ENCODE data around the gene ANKRD49.

The ANKRD49 gene

DNA sequence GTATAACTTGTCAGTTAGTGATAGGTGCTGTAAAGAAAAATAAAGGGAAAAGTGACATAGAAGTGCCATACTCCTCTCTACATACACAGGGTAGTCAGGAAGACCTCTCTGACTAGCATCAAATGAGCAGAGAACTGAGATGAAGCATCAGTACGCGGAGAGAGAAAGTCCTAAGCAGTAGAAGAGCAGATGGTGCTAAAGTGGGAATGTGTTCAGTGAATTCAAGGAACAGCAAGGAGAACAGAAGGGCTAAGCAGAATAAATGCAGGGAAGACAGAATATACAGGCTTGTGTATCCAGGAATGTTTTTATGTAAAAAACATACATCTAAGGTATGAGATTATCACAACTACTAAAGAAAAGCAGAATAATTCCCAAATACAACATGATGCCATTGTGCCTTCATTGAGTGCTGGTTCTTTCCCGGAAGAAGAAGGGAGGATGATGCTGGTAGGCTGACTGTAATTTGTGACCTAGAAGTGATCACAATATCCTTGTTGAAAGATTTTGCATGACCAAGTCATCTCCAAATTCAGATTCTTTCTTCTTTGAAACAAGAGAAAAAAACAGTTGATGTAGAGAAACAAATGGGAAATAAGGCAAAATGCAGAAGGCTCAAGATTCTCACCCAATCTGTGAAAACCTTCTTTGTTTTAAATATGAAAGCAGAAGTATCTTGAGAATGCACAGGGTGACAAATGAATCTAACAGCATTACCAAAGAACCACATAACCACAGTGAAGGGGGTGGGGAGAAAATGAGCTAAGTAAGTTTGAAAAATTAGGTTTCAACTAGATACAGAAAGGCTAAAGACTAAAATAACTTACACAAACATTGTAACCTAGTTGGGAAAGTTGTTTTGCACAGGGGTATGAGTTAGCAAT is 20.6 kb upstream of the ANKRD49 start:
- Histone ChIP-seq H3K18ac (ENCODE audit: low read length) (no peak overlapping the region), H3K14ac (ENCODE audit: low read length) (no peak overlapping the region), H3K4ac (ENCODE audit: low read depth, low read length) (no peak overlapping the region), H2BK12ac (ENCODE audit: low read length) (no peak overlapping the region), H4K12ac (ENCODE audit: low read depth, low read length) (no peak overlapping the region), H3K4me2 (ENCODE audit: low read length) (no peak overlapping the region), H4K91ac (ENCODE audit: low read depth, low read length) (no peak overlapping the region), H3K79me2 (ENCODE audit: control insufficient read depth, insufficient read depth, low read length, poor library complexity) (no peaks in the 10 kb centered on the region), H3K9ac (ENCODE audit: low read length) (no peak overlapping the region), H3K36me3 (ENCODE audit: control insufficient read depth in 1 of 2, insufficient read depth in 2 of 2, low read length in 2 of 2) (peaks cover 3% of the 10 kb centered on the region in 2 experiments), H2BK5ac (ENCODE audit: low read depth, low read length, poor library complexity) (no peak overlapping the region), H3K27me3 (ENCODE audit: insufficient read depth, low read length) (no peaks in the 10 kb centered on the region), H4K8ac (ENCODE audit: low read depth, low read length) (no peak overlapping the region), H2AFZ (ENCODE audit: insufficient read depth, low read length, poor library complexity) (no peak overlapping the region), H3K4me3 (ENCODE audit: low read depth, low read length) (no peak overlapping the region), H3K9me3 (ENCODE audit: insufficient read depth, low read depth, low read length) (no peaks in the 10 kb centered on the region), H3K4me1 (ENCODE audit: control insufficient read depth in 1 of 2, insufficient read depth in 2 of 2, low read length in 2 of 2) (peaks cover 0 to 2% of the 10 kb centered on the region in 2 experiments), H2AK5ac (ENCODE audit: low read length) (no peak overlapping the region), H2BK120ac (ENCODE audit: insufficient read depth, low read length, poor library complexity) (no peak overlapping the region), H3K79me1 (ENCODE audit: low read length) (no peaks in the 10 kb centered on the region), H3K27ac (ENCODE audit: low read depth, low read length) (no peak overlapping the region), H3K23ac (ENCODE audit: low read length) (no peak overlapping the region)
- WGBS (ENCODE audit: extremely low coverage, insufficient coverage, insufficient read length) = no CpG with 5 or more reads among the region's 3 CpGs
- no peak for DNase-seq

DNA sequence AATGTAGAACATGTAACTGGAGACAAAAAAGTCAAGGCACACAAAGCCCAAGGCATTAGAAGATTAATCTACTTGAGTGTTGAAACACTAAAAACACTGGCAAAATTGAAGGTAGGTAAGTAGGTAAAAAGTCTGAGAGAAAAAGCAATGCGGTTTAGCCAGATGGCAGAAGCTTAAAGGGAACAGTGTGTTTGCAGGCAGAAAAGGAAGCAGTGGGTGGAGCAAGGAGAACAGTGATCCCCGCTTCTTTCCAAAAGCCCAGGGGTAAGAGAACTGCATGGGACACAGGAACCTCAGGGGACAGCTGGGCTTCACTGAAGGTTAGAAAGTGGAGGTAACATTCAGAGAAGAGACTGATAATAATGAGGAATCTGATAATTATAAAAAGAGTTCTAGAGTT is 16.2 kb upstream of the ANKRD49 start:
- H3K14ac ChIP-seq (ENCODE audit: low read length) = no peak overlapping the region
- peaks cover 0 to 2% of the 10 kb centered on the region in 2 experiments for H3K4me1 ChIP-seq (ENCODE audit: control insufficient read depth in 1 of 2, insufficient read depth in 2 of 2, low read length in 2 of 2)
- no peak overlapping the region for H2BK12ac ChIP-seq (ENCODE audit: low read length)
- no peak overlapping the region for H4K12ac ChIP-seq (ENCODE audit: low read depth, low read length)
- H3K23ac ChIP-seq (ENCODE audit: low read length) = no peak overlapping the region
- no peak overlapping the region for H3K4me2 ChIP-seq (ENCODE audit: low read length)
- H2AFZ ChIP-seq (ENCODE audit: insufficient read depth, low read length, poor library complexity) = no peak overlapping the region
- no peak overlapping the region for H3K9ac ChIP-seq (ENCODE audit: low read length)
- no peak overlapping the region for H3K4me3 ChIP-seq (ENCODE audit: low read depth, low read length)
- no peak overlapping the region for H3K4ac ChIP-seq (ENCODE audit: low read depth, low read length)
- H4K91ac ChIP-seq (ENCODE audit: low read depth, low read length) = no peak overlapping the region
- H3K18ac ChIP-seq (ENCODE audit: low read length) = no peak overlapping the region
- no peak overlapping the region for H2BK5ac ChIP-seq (ENCODE audit: low read depth, low read length, poor library complexity)
- H3K27ac ChIP-seq (ENCODE audit: low read depth, low read length) = peak overlapping the region; percentile 20
- H4K8ac ChIP-seq (ENCODE audit: low read depth, low read length) = no peak overlapping the region
- H3K9me3 ChIP-seq (ENCODE audit: insufficient read depth, low read depth, low read length) = no peaks in the 10 kb centered on the region
- no CpG with 5 or more reads among the region's 2 CpGs for WGBS (ENCODE audit: extremely low coverage, insufficient coverage, insufficient read length)
- H3K27me3 ChIP-seq (ENCODE audit: insufficient read depth, low read length) = no peaks in the 10 kb centered on the region
- H2BK120ac ChIP-seq (ENCODE audit: insufficient read depth, low read length, poor library complexity) = no peak overlapping the region
- H3K79me2 ChIP-seq (ENCODE audit: control insufficient read depth, insufficient read depth, low read length, poor library complexity) = no peaks in the 10 kb centered on the region
- peak in 1 of 2 donors; percentile 30 for DNase-seq
- peaks cover 3% of the 10 kb centered on the region in 2 experiments for H3K36me3 ChIP-seq (ENCODE audit: control insufficient read depth in 1 of 2, insufficient read depth in 2 of 2, low read length in 2 of 2)
- H2AK5ac ChIP-seq (ENCODE audit: low read length) = no peak overlapping the region
- H3K79me1 ChIP-seq (ENCODE audit: low read length) = no peaks in the 10 kb centered on the region

DNA sequence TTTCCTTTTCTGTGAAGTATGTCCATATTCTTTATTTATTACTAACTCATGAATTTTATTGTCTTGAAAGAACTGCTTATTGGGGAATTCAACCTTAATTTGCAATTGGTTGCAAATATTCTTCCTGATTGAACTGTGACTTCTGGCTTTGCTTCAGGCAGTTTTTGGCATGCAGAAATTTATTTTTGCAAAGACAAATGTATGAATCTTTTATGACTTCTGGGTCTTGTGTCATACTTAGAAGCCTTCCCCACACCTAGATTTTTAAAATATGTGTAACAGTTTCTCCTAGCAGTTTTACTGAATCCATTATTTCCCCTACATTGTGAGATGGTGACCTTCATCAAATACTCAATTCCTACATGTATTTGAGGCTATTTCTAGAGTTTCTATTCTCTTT is 12.4 kb upstream of the ANKRD49 start:
- Histone ChIP-seq H2BK120ac (ENCODE audit: insufficient read depth, low read length, poor library complexity) (no peak overlapping the region), H3K14ac (ENCODE audit: low read length) (no peak overlapping the region), H2AK5ac (ENCODE audit: low read length) (no peak overlapping the region), H3K4me1 (ENCODE audit: control insufficient read depth in 1 of 2, insufficient read depth in 2 of 2, low read length in 2 of 2) (peaks cover 0 to 2% of the 10 kb centered on the region in 2 experiments), H2BK5ac (ENCODE audit: low read depth, low read length, poor library complexity) (no peak overlapping the region), H3K27ac (ENCODE audit: low read depth, low read length) (no peak overlapping the region), H2AFZ (ENCODE audit: insufficient read depth, low read length, poor library complexity) (no peak overlapping the region), H3K4me3 (ENCODE audit: low read depth, low read length) (no peak overlapping the region), H3K27me3 (ENCODE audit: insufficient read depth, low read length) (no peaks in the 10 kb centered on the region), H4K91ac (ENCODE audit: low read depth, low read length) (no peak overlapping the region), H3K18ac (ENCODE audit: low read length) (no peak overlapping the region), H3K4ac (ENCODE audit: low read depth, low read length) (no peak overlapping the region), H3K36me3 (ENCODE audit: control insufficient read depth in 1 of 2, insufficient read depth in 2 of 2, low read length in 2 of 2) (peaks cover 8 to 9% of the 10 kb centered on the region in 2 experiments), H3K79me2 (ENCODE audit: control insufficient read depth, insufficient read depth, low read length, poor library complexity) (no peaks in the 10 kb centered on the region), H2BK12ac (ENCODE audit: low read length) (no peak overlapping the region), H3K4me2 (ENCODE audit: low read length) (no peak overlapping the region), H3K9ac (ENCODE audit: low read length) (no peak overlapping the region), H3K23ac (ENCODE audit: low read length) (no peak overlapping the region), H4K8ac (ENCODE audit: low read depth, low read length) (no peak overlapping the region), H3K9me3 (ENCODE audit: insufficient read depth, low read depth, low read length) (no peaks in the 10 kb centered on the region), H3K79me1 (ENCODE audit: low read length) (no peaks in the 10 kb centered on the region), H4K12ac (ENCODE audit: low read depth, low read length) (no peak overlapping the region)
- DNase-seq = no peak

DNA sequence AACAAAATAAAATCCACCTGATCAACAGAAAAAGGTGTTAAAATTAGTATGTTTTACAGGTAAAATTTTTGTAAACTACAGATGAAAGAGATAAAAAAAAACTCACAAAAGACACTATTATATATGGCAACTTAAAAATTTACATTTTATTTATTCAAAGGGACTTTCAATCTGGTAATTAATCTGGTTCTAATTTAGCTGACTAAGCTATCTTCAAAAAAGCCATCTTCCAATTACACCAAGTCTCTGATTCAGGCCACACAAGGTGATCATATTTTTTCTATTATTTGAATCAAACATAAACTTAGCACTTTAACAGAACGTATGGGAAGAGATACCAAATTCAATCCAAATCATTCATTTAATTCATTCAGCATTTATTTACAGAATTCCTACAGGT is 7.7 kb upstream of the ANKRD49 start:
- no peak overlapping the region for H2AFZ ChIP-seq (ENCODE audit: insufficient read depth, low read length, poor library complexity)
- H2AK5ac ChIP-seq (ENCODE audit: low read length) = no peak overlapping the region
- no peak overlapping the region for H3K18ac ChIP-seq (ENCODE audit: low read length)
- H4K12ac ChIP-seq (ENCODE audit: low read depth, low read length) = no peak overlapping the region
- H3K27ac ChIP-seq (ENCODE audit: low read depth, low read length) = no peak overlapping the region
- H4K91ac ChIP-seq (ENCODE audit: low read depth, low read length) = no peak overlapping the region
- H2BK5ac ChIP-seq (ENCODE audit: low read depth, low read length, poor library complexity) = no peak overlapping the region
- no peaks in the 10 kb centered on the region for H3K79me1 ChIP-seq (ENCODE audit: low read length)
- H3K9ac ChIP-seq (ENCODE audit: low read length) = no peak overlapping the region
- no peaks in the 10 kb centered on the region for H3K9me3 ChIP-seq (ENCODE audit: insufficient read depth, low read depth, low read length)
- no peak overlapping the region for H3K4me3 ChIP-seq (ENCODE audit: low read depth, low read length)
- H3K27me3 ChIP-seq (ENCODE audit: insufficient read depth, low read length) = no peaks in the 10 kb centered on the region
- H3K36me3 ChIP-seq (ENCODE audit: control insufficient read depth in 1 of 2, insufficient read depth in 2 of 2, low read length in 2 of 2) = peaks cover 5 to 8% of the 10 kb centered on the region in 2 experiments
- H3K79me2 ChIP-seq (ENCODE audit: control insufficient read depth, insufficient read depth, low read length, poor library complexity) = no peaks in the 10 kb centered on the region
- DNase-seq = no peak
- no peak overlapping the region for H3K4me2 ChIP-seq (ENCODE audit: low read length)
- H3K4me1 ChIP-seq (ENCODE audit: control insufficient read depth in 1 of 2, insufficient read depth in 2 of 2, low read length in 2 of 2) = no peaks in the 10 kb centered on the region
- no peak overlapping the region for H3K23ac ChIP-seq (ENCODE audit: low read length)
- WGBS (ENCODE audit: extremely low coverage, insufficient coverage, insufficient read length) = no CpG with 5 or more reads among the region's 1 CpG
- no peak overlapping the region for H2BK120ac ChIP-seq (ENCODE audit: insufficient read depth, low read length, poor library complexity)
- no peak overlapping the region for H3K14ac ChIP-seq (ENCODE audit: low read length)
- no peak overlapping the region for H4K8ac ChIP-seq (ENCODE audit: low read depth, low read length)
- H3K4ac ChIP-seq (ENCODE audit: low read depth, low read length) = no peak overlapping the region
- H2BK12ac ChIP-seq (ENCODE audit: low read length) = no peak overlapping the region
